HG03354 (cell line): ENCODE data around the gene ZSCAN5B.
"Not testable (repeated sequence)": the region's sequence is repeated elsewhere in the genome, so short reads cannot be mapped to it uniquely, and the experiment has no call there.

Experiments used
- ATAC-seq: cut with Tn5 transposase; IDR thresholded peaks from one replicate; pipeline ENCODE4 v1.9.1; 2021; ENCODE audit warnings: mild to moderate bottlenecking; ENCODE audit not compliant: unreplicated experiment, poor library complexity, severe bottlenecking

ZSCAN5B gene

DNA sequence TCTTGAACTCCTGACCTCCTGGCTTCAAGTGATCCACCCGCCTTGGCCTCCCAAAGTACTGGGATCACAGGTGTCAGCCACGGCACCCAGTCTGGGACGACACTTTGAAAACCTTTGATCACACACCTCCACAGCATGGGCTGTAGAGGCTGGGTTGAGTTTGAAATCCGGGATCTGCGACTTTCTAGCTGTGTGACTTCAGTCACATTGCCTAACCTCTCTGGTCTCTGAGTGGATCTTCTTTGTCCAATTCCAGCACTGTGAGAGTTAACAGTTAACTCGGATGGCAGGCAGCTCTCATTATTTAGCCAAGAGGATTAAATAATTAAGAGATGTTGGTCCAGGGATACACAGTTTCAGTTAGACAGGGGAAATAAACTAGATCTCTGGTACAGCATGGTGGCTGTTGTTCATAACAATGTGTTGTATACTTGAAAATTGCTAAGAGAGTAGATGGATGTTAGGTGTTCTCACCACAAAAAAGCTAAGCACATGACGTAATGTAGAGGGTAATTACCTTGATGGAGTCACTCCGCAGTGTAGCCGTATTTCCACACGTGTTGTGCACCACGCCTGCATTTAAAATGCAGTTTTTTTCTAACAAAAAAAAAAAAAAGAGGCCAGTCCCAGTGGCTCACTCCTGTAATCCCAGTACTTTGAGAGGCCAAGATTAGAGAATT lies 19.9 kb downstream of the ZSCAN5B start:
- ATAC-seq = no peak

DNA sequence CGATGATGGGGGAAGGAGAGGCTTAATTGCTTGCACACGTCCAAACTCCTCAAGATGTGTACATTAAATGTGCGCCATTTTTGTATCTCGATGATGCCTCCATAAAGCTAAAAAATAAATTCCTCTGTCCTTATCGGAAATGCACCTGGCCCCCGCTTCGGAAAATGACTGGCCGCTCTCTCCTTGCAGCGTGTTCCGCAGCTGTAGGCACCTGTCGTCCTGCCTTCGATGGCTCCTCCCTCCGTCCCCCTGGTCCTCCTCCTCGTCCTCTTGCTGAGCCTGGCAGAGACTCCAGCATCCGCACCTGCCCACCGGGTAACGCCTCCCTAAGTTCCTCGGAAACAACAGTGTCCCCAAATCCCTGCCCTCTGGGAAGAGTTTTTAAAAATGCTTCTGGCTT lies 20.7 kb downstream of the ZSCAN5B start:
- ATAC-seq = no peak

DNA sequence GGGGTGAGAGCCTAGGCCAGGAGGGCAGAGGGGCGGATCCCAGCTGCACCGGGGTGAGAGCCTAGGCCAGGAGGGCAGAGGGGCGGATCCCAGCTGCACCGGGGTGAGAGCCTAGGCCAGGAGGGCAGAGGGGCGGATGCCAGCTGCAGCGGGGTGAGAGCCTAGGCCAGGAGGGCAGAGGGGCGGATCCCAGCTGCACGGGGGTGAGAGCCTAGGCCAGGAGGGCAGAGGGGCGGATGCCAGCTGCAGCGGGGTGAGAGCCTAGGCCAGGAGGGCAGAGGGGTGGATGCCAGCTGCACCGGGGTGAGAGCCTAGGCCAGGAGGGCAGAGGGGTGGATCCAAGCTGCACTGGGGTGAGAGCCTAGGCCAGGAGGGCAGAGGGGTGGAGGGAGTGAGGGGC lies 21.3 kb downstream of the ZSCAN5B start:
- not testable (repeated sequence) for ATAC-seq

DNA sequence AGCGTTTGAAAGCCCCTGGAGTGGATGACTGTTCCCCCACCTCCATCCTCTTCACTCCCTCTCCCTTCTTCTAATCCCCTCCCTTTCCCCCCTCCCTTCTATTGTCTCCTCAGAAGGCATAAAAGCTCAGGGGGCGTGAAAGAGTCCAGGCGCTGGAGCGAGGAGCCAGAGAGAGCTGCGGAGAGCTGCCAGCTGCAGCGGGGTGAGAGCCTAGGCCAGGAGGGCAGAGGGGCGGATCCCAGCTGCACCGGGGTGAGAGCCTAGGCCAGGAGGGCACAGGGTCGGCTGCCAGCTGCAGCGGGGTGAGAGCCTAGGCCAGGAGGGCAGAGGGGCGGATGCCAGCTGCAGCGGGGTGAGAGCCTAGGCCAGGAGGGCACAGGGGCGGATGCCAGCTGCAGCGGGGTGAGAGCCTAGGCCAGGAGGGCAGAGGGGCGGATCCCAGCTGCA lies 21.7 kb downstream of the ZSCAN5B start, which contains the start of gene GALP:
GALP (plus strand) TSS at position 148 of the 447 bp plus-strand sequence. CDS start 1,101 bp downstream, outside the sequence.
- ATAC-seq = not testable (repeated sequence)

DNA sequence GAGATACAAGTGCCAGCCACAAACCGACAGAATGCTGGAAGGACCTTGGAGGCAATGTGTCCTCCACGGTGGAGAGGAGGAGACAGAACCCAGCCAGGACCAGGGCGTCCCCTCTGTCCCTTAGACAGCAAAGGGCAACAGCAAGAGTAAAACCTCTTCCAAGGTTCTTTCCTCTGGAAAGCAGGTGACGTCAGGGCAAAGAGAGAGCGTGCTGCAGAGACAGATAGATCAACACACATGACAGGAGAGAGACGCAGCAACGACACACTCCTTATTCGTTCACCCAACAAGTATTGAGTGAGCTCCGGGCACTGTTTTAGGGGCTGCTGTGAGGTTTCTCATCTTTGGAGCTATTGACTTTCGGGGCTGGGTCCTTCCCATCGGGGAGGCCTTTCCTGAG lies 23.0 kb downstream of the ZSCAN5B start:
- no peak for ATAC-seq

DNA sequence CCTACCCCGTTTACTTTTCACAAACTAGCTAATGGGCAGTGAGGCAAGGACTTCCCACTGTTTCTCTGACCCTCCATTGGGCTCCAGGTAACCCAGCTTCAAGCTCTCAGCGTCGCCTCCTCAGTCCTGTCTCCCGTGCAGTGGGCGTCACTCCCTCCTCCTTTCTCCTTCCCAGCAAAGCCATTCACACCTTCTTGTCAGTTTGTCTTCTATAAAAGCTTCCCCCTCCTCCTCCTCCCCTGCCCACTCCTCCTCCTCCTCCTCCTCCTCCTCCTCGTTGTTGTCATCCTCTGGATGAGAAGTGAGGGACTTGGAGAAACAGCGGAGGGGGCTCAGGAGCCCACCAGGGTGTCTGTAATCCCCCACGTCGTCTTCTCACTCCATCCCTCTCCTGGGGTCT lies 23.5 kb downstream of the ZSCAN5B start:
- ATAC-seq = no peak

DNA sequence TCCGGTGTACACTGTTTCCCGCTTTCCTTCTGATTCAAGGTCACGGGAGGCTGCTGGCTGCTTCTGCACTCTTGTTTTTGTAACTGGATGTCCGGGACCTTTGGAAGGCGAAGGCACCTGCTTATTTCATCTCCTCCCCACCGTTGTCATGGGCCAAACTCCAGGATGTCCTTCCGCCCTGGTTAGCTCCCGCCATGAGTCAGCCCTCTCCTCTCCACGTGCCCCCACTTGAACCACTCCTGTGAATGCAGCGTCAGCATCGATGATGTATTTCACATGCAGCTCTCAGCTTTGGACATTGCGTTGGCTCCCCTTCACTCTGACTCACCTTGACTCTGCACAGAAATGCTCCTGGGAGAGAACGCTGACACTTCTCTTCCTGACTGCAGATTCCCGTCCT lies 27.3 kb downstream of the ZSCAN5B start:
- ATAC-seq = no peak

DNA sequence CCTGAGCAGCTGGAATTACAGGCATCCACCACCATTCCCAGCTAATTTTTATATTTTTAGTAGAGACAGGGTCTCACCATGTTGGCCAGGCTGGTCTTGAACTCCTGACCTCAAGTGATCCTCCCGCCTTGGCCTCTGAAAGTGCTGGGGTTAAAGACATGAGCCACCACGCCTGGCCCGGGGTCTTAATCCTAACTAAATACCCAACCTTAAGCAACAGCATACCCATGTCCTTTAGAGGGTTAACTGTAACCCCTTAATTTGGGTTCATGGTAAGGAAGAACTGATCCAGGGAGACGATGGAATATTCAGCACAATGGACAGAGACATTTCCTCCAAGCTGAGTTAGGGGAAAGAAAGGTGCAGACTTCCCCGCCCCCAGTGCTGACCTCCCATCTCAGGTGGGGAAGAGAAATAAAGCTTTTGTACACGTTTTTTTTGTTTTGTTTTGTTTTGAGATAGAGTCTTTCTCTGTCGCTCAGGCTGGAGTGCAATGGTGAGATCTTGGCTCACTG lies 30.5 kb downstream of the ZSCAN5B start:
- ATAC-seq = no peak

DNA sequence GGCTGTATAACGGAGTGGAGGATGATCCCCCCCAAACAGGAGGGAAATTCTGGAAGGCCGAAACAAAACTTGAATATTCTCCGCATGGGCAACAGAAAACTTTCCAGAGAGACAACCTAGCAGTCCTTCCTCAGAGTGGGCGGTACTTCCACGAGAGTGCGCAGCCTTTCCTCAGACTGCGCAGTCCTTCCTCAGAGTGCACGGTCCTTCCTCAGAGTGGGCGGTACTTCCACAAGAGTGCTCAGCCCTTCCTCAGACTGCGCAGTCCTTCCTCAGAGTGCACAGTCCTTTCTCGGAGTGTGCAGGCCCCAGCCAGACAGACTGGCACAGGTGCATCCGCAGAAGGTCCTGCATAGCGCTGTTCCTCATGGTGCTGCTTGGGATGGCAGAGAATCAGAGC lies 34.5 kb downstream of the ZSCAN5B start:
- no peak for ATAC-seq

DNA sequence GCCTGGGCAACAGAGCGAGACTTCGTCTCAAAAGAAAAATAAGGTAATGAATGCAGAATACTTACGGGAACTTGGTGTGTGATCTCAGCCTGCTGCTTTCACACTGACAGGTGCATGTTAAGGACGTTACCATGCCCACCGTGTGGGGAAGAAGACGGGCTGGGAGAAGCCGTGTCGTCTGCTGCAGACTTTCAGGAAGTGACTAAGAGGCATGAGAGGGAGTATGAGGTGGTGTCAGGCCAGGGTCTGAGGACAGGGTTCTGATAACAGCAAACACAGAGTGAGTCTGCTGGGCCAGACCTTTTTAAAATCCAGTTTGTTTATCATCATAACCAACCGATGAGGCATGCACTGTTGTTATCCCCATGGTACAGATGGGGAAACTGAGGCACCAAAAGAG lies 35.3 kb downstream of the ZSCAN5B start:
- no peak for ATAC-seq

DNA sequence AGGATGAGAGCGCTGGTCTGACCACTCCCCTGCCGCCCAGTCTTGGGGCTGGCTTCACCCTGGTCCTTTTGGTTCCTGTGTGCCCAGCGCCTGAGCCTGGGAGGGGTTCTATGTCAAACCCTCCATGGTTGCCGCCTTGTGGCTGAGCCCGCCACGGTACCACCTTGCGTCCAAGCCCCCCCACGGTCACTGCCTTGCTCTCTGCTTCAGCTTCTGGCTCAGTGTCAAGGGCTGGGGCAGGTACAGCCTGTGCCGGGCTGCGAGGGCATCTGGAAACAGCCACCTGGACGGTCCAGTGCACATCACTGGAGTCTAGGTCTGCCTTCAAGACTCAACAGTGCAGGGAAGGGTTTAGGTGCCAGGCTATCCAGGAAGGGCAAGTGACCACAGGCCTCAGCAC lies 36.0 kb downstream of the ZSCAN5B start:
- no peak for ATAC-seq

DNA sequence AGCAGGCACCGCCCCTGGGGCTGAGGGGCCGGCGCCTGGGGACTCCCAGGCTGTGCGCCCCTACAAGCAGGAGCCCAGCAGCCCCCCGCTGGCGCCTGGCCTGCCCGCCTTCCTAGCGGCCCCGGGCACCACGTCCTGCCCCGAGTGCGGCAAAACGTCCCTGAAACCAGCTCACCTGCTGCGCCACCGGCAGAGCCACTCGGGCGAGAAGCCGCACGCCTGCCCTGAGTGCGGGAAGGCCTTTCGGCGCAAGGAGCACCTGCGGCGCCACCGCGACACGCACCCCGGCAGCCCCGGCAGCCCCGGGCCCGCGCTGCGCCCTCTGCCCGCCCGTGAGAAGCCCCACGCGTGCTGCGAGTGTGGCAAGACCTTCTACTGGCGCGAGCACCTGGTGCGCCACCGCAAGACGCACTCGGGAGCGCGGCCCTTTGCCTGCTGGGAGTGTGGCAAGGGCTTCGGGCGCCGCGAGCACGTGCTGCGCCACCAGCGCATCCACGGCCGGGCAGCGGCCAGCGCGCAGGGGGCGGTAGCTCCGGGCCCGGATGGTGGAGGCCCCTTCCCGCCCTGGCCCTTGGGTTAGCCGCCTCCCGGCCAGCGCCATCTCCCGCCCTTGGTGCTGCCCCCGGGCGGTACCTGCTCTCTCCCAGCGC lies 37.8 kb downstream of the ZSCAN5B start:
- ATAC-seq = no peak

DNA sequence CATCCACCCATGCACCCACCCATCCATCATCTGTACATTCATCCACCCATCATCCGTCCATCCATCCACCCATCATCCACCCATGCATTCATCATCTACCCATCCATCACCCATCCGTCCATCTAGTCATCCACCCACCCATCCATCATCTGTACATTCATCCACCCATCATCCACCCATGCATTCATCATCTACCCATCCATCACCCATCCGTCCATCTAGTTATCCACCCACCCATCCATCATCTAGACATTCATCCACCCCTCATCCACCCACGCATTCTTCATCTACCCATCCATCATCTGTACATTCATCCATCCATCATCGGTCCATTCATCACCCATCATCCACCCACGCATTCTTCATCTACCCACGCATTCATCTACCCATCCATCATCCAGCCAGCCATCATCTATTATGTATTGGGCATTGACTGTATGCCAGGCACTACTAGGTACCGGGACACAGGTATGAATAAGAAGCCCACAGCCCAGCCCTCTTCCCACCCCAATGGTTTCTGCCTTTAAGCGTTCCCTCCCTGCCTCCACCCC lies 38.5 kb downstream of the ZSCAN5B start:
- no peak for ATAC-seq

DNA sequence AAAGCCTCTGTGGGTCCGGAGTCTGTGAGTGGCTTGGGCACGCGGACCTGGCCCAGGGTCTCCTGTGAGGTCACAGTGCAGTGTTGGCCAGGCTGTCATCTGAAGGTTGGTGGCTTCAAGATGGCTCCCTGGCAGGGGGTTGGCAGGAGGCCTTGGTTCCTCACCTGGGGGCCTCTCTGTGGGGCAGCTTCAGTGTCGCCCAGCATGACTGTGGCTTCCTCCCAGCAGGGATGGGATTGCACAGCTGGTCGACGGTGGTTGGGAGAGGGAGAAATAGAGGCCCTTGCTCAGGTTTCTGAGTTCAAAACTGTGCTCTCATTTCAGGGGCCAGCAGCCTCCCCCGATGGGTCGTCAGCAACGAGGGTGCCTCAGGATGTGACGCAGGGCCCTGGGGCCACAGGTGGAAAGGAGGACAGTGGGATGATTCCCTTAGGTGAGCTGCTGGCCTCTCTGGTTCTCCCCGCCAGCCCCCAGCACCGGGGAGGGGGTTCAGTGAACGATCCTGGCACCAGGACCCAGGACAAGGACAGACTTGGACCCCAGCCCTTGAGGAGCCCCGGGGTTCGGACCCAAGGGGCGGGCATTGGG lies 39.3 kb downstream of the ZSCAN5B start:
- no peak for ATAC-seq

DNA sequence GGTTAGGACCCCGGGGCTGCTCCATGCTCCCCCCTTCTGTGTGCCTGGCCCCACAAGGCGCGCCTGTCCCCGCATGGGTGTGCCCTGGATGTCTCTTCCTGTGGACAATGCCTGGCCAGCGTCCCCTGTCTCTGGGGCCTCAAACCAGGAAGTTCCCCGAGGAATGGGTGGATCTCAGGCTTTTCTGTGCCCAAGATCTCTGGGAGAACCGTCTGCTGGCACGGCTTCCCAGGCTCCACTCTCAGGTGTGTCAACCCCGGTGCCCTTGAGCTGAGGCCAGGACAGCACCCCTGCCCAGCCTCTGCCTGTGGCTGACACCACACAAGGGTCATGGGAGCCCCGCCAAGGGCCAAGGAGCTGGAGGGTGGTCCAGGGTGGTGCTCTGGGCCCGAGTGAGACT lies 40.8 kb downstream of the ZSCAN5B start:
- ATAC-seq = no peak

DNA sequence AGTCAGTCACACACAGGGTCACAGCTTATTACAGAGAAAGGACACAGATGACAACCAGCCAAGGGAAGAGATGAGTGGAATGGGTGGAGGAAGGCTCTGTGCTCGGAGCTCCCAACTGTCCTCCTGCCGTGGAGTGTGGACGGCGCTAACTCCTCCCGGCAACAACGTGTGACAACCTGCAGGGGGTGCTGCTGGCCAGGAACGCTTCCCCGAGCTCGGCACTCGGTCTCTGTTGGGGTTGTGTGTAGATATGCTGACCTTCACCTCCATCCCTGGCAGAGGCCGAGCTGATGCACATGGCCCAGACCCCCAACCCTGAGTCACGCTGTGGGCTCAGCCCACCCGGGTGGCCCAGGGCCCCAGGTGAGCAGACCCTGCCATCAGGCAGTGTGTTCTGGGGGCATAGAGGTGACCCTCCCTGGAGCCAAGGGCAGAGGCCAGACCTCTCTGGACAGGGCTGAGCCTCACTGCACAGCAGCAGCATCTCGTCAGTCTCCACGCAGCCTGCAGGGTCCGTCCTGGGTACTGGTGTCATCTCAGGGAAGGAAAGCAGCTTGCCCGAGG lies 42.4 kb downstream of the ZSCAN5B start:
- ATAC-seq = no peak

DNA sequence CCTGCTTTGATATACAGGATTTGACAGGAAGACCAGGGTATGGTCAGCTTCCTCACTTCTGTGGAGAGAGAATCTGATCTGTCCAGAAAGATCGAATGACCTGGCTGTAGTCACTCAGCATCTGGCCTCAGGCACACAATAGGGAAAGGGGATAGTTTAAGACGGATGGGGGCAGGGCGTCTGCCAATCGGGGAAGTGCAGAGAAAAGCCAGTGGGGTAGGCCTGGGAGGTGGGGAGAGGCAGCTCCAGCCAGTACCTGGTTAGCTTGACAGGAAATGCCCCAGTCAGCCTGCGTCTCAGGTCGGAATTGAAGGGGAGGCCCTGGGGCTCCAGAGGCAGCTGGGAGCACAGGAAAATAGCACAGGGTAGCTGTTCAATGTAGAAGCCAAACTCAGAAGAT lies 44.1 kb downstream of the ZSCAN5B start:
- no peak for ATAC-seq

DNA sequence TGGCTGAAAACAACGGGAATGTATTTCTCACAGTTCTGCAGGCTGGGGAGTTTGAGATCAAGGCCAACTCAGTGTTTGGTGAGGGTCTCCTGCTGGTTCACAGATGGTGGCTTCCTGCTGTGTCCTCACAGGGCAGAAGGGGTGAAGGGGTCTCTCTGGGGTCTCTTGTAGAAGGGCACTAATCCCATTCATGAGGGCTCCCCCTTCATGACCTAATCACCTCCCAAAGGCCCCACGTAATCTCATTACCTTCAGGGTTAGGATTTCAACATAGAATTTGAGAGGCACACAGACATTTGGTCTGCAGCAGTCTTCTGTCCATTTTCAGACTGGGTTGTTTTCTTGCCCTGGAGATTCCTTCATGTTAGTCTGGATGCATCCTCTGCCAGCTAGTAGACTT lies 44.9 kb downstream of the ZSCAN5B start:
- ATAC-seq = no peak

DNA sequence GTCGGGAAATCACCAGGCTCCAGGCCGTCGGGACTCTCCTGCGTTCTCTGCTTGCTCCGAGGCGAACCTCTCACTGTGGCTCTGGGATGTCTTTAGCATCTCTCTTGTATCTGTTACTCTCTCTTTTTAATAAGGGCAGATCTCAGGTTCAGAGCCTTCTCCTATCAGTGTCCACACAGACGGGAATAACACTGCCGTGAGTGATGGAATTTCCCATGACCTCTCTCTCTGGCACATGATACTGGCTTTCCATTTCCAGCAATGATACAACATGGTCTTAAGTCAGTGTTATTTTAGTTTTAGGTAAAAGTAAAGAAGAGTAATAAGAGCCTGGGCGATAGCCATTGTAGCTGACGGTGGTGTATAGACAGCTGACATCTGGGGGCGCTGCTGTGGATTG lies 47.2 kb downstream of the ZSCAN5B start:
- no peak for ATAC-seq

DNA sequence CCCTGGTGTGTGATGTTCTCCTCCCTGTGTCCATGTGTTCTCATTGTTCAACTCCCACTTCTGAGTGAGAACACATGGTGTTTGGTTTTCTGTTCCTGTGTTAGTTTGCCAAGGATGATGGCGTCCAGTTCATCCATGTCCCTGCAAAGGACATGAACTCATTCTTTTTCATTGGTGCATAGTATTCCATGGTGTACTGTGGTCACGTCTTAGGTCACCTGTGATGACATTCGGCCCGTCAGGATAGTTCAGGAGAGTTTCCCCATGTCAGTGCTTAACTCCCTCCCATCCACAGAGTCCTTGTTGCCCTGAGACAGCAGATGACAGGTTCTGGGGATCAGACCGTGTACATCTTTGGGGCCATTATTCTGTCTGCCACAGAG lies 47.9 kb downstream of the ZSCAN5B start:
- no peak for ATAC-seq
